NCI-H2196 treated with DMSO at 0.1 percent for 48 hours (cell line): ENCODE results near the gene FAM199X.

ENCODE experiments used
- DNase-seq: peaks from one replicate; lab custom pipeline; 2025; ENCODE audit not compliant: unreplicated experiment; lab: John Stamatoyannopoulos, UW

FAM199X gene

DNA sequence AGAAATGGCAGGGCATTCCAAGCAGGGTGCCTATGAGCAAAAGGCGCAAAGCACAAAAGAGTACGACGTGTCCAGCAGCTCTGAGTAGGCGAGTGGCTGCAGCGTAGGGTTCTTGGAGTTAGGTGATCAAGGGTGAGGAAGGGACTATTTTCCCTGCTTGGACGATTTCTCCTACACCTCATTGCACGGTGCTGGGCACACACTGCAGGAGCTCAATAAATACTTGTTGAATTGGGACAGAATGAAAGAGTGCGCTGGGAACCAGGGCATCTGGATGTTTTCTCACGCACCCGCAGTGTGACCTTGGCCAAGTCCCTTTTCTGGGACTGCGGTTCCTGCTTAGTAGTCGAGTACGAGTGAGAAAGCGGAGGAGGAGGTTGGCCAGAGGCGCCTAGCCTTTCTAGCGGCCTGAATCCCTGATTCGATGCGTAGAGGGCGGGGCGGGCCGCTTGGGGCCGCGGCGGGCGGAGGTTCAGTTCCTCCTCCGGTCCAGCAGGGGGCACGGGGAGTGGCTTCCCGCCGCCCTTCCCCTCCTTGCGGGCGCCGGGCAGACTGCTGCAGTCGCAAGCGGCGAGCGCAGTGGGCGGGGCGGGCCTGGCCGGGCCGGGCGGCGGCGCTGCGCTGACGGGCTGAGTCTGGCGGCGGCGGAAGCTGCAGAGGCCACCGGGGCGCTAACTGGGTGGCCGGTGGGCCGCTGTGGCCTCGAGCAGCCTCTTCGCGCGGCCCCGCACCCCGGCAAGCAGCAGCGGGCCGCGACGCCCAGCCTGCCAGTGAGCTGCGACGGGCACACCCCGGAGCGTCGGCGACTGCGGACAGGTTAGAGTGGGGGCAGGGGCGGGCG, at the start of gene FAM199X:
FAM199X (plus strand) TSS at position 560 of the 841 bp plus-strand sequence. CDS start 333 bp downstream, outside the sequence.
- DNase-seq: peak; percentile 75

GRCh38 chrX:104117759-104118158, 48.5 kb upstream of the FAM199X start:
- DNase-seq: no peak

GRCh38 chrX:104118765-104119164, 47.5 kb upstream of the FAM199X start:
- no peak for DNase-seq

GRCh38 chrX:104122829-104123228, 43.4 kb upstream of the FAM199X start:
- no peak for DNase-seq

DNA sequence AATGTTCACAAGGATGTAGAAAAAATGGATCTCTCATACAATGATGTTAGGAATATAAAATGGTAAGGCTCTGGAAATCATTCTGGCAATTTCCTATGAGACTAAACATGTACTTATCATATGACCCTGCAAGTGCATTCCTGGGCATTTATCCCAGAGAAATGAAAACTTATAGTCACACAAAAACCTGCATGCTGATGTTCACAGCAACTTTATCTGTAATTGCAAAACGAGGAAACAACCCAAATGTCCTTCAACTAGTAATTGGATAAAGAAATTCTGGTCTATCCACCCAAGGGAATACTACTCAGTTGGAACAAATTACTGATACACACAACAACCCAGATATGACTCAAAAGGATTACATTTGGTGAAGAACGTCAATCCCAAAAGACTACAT, 39.4 kb upstream of the FAM199X start:
- DNase-seq: no peak

GRCh38 chrX:104130808-104131207, 35.4 kb upstream of the FAM199X start:
- no peak for DNase-seq

GRCh38 chrX:104134583-104135261, 31.5 kb upstream of the FAM199X start:
- no peak for DNase-seq

GRCh38 chrX:104135677-104136076, 30.6 kb upstream of the FAM199X start:
- no peak for DNase-seq

GRCh38 chrX:104136241-104137019, 29.8 kb upstream of the FAM199X start:
- peak; percentile 39 for DNase-seq

- DNase-seq: no peak
Measured at GRCh38 chrX:104137496-104137895, 28.8 kb upstream of the FAM199X start.

GRCh38 chrX:104141087-104141760, 25.0 kb upstream of the FAM199X start:
- DNase-seq: no peak

DNA sequence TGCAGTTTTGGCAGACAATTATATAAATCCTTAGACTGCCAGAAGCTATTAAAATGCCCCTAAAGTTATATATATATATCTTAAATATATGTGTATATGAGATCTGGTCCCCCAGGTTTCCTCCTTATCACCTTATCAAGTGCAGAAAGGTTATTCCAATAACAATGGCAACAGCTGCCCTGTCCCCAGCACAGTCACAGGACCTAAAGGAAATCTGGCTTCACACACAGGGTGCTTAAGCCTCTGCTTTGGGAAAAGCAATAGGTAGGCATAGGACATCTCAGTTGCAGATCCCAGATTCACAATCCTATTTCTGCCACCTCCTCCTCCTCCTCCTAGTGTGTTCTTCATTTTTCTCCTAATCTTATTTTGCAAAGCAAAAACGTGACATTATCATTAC, 15.2 kb upstream of the FAM199X start:
- no peak for DNase-seq

DNA sequence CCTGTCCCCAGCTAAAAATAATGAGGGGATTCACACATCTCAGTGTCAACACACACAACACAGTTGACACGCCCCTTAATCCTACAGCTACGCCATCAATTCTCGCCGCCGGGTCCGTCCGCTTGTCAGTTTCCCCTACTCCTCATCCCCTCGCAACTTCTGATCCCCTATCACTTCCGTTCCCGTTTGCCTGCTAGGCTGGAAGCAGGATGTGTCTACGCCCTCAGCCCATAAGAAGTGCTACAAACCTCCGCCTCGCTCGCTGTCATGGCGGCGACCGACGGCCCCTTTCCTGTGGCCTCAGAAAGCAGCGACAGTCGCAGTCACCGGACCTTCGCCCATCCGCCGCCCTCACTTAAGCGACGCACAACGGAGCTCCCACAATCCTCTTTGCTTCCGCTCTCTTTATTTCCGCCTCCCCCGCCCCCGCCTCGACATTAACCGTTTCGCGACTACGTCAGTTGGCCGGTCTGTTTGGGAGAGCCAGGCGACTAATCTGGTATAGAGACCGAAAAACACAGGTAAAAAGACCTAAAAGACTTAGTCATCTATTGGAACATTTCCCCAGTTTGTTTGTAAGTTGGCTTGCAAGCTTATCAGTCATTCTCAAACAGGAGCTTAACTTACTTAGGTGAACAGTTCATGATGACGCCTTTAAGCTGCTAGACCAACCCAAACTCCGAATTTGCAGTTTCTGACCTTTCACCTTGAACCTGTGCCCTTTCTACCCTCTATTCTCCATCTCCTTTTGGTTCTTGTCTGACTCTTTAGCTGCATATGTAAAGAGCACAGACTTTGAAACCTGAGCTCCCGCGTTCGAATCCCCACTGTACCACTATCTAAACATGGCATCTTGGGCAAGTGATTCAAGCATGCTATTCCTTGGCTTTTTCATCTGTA, 9.4 kb upstream of the FAM199X start, which contains the start of gene SLC25A53:
SLC25A53 (minus strand) TSS at position 380 of the 900 bp plus-strand sequence. CDS start 51,752 bp downstream, outside the sequence.
- DNase-seq: peak; percentile 69

- no peak for DNase-seq
Measured at GRCh38 chrX:104166735-104167436, 633 bp downstream of the FAM199X start.

DNA sequence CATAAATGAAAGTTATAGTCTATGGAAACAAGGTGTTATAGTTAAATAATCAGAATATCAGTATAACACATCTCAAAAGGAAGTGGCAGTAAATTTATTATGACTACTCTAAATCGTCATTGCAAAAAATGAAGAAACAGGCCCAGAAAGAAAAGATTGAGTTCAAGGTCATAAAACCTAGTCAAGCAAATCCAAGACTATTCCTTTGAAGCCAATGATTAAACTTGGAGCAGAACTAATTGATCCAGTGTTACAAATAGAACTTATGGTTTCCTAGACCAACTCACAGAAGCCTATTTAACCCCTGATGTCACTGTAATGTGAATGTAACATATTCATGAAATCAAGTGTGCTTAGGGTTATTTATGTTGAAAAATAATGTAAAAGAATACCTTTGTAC, 1.9 kb downstream of the FAM199X start:
- no peak for DNase-seq

GRCh38 chrX:104172121-104172520, 5.9 kb downstream of the FAM199X start:
- no peak for DNase-seq

DNA sequence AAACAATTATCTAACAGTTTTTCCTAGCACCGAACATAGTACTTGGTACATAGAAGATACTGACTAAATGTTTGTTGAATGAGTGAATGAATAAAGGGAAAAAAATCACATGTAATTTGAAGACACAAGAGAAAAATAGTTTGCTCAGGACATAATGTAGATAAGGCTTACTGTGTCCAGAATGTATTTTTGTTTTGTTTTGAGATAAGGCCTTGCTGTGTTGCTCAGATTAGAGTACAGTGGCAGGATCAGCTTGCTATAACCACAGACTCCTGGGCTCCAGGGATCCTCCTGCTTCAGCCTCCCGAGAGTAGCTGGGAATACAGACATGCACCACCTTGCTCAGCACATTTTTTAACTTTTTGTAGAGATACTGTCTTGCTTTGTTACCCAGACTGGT, 6.5 kb downstream of the FAM199X start:
- DNase-seq: no peak

DNA sequence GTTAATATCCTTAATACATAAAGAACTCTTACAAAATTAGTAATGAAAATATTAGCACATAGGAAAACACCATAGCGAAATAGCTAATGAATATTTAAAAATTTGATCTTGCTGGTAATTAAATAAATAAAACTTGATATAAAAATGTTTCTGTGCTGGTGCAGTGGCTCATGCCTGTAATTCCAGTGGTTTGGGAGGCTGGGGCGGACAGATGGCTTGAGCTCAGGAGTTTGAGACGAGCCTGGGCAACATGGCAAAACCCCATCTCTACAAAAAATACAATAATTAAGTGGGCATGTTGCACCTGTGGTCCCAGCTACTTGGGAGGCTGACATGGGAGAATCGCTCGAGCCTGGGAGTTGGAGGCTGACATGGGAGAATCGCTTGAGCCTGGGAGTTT, 7.6 kb downstream of the FAM199X start:
- DNase-seq: no peak

- DNase-seq: no peak
Measured at GRCh38 chrX:104183685-104184084, 17.4 kb downstream of the FAM199X start.
